GM19238 (cell line): ENCODE results near the gene MOCS2.

Experiments used
- DNase-seq: peaks from one replicate; pipeline ENCODE4 v3.0.0; 2011; ENCODE audit warnings: low spot score; ENCODE audit not compliant: insufficient read length

MOCS2 gene

DNA sequence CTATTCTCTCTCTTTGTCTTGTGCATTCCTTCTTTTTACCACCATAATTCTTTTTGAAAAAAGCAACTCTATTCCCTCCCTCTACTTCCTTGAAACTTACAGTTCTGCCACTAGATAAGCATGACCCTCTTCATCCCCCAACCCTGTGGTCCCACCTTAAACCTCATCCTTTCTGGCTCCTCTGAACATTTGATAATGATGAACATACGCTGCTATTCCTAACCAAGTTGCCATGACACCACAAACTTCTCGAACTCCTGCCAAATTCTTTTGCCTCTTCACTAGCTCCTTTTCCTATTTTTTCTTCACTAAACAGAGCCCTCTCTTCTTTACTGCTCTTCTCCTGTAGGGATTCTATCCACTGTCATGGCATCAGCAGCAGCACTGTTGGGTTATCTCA, 57.1 kb downstream of the MOCS2 start:
- no peak for DNase-seq

GRCh38 chr5:53048248-53048647, 61.3 kb downstream of the MOCS2 start:
- no peak for DNase-seq
